NB4 (cell line): Measurements from ENCODE around the gene IQCM.

ENCODE experiments used
- POLR2A ChIP-seq: IDR thresholded peaks from 2 replicates; pipeline ENCODE4 v1.6.1; 2011; ENCODE audit warnings: mild to moderate bottlenecking; ENCODE audit not compliant: insufficient read length; ENCODE audit errors: extremely low read depth
- TF ChIP-seq, protein P1 (sequence below): IDR thresholded peaks from one replicate; pipeline ENCODE4 v1.5.1; 2012; ENCODE audit warnings: low read depth, low read length
- TF ChIP-seq, protein P2 (sequence below): IDR thresholded peaks from 2 replicates; pipeline ENCODE4 v1.6.1; 2011; ENCODE audit warnings: low read depth, low read length

DNA sequence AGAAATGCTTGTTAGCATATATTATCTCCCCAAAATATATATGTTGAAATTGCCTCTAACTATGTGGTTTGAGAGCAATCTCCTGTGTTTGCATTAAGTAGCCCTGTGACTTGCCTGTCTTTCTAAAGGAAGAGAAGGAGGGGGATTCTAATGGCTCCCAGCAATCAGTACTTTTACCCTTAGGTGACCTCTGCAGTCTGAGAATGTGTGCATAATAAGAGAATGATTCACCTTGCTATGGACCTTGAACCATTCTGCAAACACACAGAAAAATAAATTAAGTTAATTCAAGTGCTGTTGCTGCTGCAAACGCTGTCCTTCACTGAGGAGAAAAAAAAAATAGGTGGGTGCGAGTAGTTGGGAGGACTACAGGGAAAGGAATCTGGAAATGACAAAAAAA lies 322.2 kb downstream of the IQCM start:
- TF ChIP-seq, protein P1, sequence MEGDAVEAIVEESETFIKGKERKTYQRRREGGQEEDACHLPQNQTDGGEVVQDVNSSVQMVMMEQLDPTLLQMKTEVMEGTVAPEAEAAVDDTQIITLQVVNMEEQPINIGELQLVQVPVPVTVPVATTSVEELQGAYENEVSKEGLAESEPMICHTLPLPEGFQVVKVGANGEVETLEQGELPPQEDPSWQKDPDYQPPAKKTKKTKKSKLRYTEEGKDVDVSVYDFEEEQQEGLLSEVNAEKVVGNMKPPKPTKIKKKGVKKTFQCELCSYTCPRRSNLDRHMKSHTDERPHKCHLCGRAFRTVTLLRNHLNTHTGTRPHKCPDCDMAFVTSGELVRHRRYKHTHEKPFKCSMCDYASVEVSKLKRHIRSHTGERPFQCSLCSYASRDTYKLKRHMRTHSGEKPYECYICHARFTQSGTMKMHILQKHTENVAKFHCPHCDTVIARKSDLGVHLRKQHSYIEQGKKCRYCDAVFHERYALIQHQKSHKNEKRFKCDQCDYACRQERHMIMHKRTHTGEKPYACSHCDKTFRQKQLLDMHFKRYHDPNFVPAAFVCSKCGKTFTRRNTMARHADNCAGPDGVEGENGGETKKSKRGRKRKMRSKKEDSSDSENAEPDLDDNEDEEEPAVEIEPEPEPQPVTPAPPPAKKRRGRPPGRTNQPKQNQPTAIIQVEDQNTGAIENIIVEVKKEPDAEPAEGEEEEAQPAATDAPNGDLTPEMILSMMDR = no peak
- TF ChIP-seq POLR2A = no peak
- TF ChIP-seq, protein P2, sequence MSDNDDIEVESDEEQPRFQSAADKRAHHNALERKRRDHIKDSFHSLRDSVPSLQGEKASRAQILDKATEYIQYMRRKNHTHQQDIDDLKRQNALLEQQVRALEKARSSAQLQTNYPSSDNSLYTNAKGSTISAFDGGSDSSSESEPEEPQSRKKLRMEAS = no peak
